ENCODE results near the gene ASTN2.

- TF ChIP-seq EZH2phosphoT487 (IDR thresholded peaks at IDR 0.05; ENCODE audit: insufficient read depth, low read depth) (no peak), EZH2 (IDR thresholded peaks at IDR 0.05; ENCODE audit: insufficient read depth, poor library complexity, severe bottlenecking) (no peak)
Observed at GRCh38 chr9:116411506-116411905, 1003.4 kb downstream of the ASTN2 start.

Measured in GM23248 (cell line).